Raji (cell line): ENCODE measurements around the gene PARP12.

ENCODE experiments used
- POLR2A ChIP-seq: IDR thresholded peaks from 2 replicates; pipeline ENCODE4 v1.6.1; 2011; ENCODE audit warnings: low read depth, low read length, control low read depth; ENCODE audit not compliant: insufficient read depth

PARP12 gene

DNA sequence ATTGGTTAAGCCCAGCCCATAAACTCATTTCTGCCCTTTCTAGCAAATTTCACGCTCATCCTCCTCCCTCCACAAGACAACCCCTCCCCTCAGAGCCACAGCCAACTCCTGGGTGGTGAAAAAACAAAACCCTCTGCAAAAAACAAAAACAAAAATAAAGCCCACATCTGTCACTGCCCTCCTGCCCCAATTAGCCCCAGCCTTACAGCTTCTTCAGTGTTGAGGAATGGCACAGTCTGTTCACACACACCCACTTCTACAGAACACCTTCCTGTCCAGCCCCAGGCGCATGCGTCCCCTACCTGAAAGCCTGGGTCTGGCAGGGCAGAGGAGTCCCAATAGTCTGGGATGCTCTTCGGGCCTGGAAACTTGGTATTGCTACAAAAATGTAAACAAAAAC, 34.4 kb downstream of the PARP12 start:
- no peak for TF ChIP-seq POLR2A

DNA sequence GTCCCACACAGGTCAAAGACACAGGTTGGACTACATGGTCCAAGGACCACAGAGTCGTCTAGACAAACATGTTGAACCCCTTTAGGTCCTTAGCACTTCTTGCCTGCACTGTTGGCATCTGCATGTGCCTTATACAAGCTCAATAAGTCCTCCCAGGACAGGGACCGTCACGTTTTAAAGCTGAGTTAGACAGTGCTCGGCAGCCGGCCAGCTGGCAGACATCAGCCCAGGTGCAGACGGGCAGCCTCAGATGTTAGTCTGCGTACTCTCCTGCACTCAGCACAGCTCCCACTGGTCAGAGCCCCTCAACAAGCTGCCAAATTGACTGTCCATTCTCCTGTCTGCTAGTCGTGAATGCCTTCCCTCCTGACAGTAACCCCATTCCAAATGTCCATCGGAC, 34.9 kb downstream of the PARP12 start:
- no peak for TF ChIP-seq POLR2A

DNA sequence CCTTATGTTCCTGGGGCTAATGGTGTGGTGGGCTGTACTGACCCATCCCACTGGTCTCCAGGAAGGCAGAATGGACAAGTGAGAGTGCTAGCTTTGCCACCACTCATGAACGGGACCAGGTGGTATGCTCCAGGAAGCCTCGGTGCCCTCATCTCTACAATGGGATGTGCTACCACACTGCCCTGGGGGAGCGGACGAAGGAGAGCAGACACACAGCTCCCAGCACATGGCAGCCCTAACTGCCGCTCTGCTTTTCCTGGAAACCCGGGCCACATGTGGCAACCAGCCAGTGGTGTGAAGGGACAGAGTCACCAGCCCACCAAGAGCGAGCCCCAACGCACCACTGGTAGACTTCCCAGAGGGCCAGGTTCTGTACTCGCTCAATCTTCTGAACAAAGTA, 35.8 kb downstream of the PARP12 start:
- TF ChIP-seq POLR2A: no peak

DNA sequence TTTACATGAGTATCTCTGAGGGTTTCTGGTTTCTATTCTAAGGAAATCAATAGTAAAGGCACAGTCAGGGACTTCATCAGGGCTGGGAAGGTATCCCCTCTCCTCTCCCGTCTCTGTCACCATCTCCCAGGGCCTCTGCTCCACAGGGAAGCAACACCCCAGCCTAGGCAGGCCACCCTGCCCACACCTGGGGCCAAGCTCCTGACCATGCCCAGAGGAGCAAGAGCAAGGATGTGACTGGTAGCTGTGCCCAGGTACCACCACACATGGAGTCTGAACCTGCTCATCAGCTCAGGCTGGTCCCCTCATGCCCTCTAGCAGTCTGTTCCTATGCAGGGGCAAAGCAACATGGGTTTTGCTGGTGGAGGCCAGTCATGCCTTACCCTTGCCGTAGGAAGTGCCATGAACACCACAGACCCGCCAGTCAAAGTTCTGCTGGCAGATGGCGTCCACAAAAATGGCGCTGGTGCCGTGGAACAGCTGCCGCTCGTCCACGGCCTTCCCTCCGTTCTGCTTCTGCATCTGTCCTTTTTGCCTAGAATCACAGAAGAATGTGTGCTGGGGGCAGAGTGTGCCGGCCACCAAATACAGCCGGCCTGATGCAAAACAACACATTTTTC, 36.8 kb downstream of the PARP12 start:
- no peak for TF ChIP-seq POLR2A

GRCh38 chr7:140025241-140025640, 37.5 kb downstream of the PARP12 start:
- no peak for TF ChIP-seq POLR2A

DNA sequence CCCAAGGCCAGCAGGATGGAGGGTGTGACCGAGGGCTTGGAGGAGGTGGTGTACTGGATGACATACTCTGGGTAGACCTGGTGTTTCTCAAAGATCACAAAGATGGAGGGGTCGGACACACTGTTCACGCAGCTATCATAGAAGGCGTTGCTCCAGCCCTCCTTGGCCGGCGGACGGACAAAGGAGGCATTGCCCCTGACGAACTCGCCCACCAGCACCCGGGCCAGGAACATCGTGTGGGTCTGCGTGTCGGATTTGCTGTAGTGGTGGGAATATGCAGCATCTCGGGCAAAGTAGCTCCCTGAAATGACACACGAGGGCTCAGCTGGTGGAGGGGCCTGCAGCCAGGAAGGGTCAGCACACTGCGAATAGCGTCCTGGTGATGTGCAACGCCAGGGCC, 38.2 kb downstream of the PARP12 start:
- TF ChIP-seq POLR2A: no peak

DNA sequence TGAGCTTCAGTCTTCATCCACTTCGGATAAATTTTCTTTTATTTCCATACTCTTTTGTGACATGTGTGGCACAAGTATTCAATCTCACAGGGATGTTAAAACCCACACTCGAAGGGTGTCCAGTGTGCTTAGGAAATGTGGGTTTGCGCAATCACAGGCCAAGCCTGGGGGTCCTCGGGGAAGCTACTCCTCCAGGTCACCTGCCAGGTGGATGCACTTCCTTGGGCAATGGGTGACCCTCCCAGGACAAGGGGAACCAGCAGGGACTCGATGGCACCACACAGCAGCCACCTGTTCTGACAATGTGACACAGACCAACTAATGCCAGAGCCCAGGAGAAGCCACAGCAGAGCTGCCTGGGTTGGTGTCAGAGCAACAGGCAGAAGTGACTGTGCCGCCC, 39.0 kb downstream of the PARP12 start:
- no peak for TF ChIP-seq POLR2A

DNA sequence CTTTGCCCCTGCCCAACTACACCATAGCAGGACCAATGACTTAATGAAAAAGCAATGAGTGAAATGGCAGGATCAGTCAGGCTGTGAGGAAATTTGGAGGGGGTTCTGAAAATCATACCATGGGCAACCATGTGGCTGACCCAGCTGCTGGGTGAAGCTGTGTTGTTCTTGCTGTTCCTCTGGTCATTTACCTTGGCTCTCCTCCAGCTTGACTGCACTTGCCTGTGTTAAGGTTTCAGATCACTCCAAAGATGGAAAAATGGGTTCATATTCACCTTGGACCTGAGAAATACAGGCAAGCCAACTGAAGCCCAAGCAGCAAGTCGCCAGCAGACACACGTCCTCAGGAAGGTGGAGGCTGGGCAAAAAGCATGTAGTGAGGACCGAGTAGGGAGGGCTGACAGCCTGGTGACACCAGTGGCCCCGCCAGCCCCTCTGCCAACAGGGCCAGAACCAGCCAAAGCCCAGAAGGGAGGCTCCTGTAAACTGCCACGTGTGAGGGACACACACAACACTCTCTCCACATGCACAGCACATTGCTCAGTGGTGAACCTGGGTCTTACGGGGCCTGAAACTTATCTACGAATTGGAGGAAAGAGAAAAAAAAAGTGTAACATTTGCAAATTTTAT, 40.1 kb downstream of the PARP12 start:
- TF ChIP-seq POLR2A: no peak

DNA sequence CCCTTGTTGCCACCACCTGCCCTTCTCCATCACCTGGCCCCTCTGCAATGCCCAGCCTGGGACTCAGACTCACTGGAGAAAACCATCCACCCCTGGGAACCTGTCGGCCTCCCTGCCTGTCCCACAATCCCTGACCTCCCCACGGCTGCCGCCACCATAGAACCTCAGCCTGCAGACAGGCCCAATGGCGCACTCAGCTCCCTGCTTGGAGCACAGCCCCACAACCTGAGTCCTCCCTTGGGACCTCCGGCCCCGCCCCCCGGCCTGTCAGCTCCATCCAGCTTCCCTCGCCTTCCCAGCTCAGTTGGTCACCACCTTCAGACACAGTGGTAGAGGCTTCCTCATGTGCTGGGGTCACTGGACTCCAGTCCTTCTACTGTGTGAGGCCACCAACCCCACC, 41.1 kb downstream of the PARP12 start:
- no peak for TF ChIP-seq POLR2A

DNA sequence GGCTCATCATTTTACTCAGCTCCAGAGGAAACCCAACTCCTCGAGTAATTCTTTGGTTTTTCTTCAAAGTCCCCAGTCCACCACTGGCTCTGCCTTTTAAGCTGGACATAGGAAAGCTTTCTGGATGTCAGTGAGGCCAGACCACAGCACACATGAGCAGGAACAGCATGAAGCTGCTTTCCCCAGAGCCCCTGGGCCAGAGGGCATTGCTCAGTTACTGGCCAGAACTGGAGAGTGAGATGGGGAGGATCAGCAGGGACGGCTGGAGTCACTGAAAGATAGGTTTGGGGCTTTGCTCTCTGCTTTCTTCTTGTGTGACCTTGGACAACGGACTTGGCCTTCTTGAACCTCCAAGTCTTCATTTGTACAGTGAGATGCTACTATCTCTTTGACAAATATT, 43.1 kb downstream of the PARP12 start:
- TF ChIP-seq POLR2A: no peak

GRCh38 chr7:140019172-140019571, 43.6 kb downstream of the PARP12 start:
- no peak for TF ChIP-seq POLR2A

GRCh38 chr7:140018125-140019043, 44.4 kb downstream of the PARP12 start:
- no peak for TF ChIP-seq POLR2A

GRCh38 chr7:140017543-140017942, 45.2 kb downstream of the PARP12 start:
- TF ChIP-seq POLR2A: no peak

- TF ChIP-seq POLR2A: no peak
Measured at GRCh38 chr7:140017034-140017433, 45.7 kb downstream of the PARP12 start.

GRCh38 chr7:140016540-140016939, 46.2 kb downstream of the PARP12 start:
- TF ChIP-seq POLR2A: no peak

GRCh38 chr7:140015471-140015970, 47.2 kb downstream of the PARP12 start:
- TF ChIP-seq POLR2A: no peak

- TF ChIP-seq POLR2A: no peak
Measured at GRCh38 chr7:140014123-140014522, 48.6 kb downstream of the PARP12 start.

DNA sequence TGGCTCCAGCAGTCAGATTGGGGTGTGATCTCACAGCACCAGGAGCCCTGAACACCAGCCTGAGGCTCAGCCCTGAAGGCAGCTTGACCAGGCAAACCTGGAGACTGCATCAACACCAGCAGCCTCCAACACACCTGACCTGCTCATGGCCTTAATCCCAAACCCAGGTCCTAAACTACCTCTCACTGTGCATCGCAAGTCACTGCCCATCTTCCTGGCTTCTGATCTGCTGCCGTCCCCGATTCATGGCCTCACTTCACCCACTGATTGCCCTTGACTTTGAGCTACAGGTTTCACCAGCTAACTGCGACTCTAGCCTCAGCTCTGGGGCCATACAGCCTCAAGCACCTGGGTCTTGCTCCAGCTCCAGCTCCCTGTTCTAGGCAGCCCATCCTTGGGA, 49.1 kb downstream of the PARP12 start:
- no peak for TF ChIP-seq POLR2A
